ENCODE results near the gene NOD1.

Gene NOD1

GRCh38 chr7:30470163-30470770 lies 8.3 kb downstream of the NOD1 start:
- no peak for DNase-seq

GRCh38 chr7:30469303-30469702 lies 9.3 kb downstream of the NOD1 start:
- DNase-seq = no peak

GRCh38 chr7:30468791-30469190 lies 9.8 kb downstream of the NOD1 start:
- DNase-seq = no peak

- no peak for DNase-seq
Measured at GRCh38 chr7:30468041-30468440, 10.5 kb downstream of the NOD1 start.

- DNase-seq = no peak
Measured at GRCh38 chr7:30467271-30467670, 11.3 kb downstream of the NOD1 start.

- no peak for DNase-seq
Measured at GRCh38 chr7:30466266-30466665, 12.3 kb downstream of the NOD1 start.

- DNase-seq = no peak
Measured at GRCh38 chr7:30465811-30466180, 12.8 kb downstream of the NOD1 start.

GRCh38 chr7:30465046-30465810 lies 13.4 kb downstream of the NOD1 start:
- no peak for DNase-seq

- no peak for DNase-seq
Measured at GRCh38 chr7:30464231-30464671, 14.3 kb downstream of the NOD1 start.

GRCh38 chr7:30463405-30464145 lies 15.0 kb downstream of the NOD1 start:
- DNase-seq = no peak

- DNase-seq = no peak
Measured at GRCh38 chr7:30462179-30462578, 16.4 kb downstream of the NOD1 start.

GRCh38 chr7:30460246-30460633 lies 18.3 kb downstream of the NOD1 start:
- no peak for DNase-seq

GRCh38 chr7:30459591-30460245 lies 18.9 kb downstream of the NOD1 start:
- DNase-seq = no peak

- no peak for DNase-seq
Measured at GRCh38 chr7:30458311-30458710, 20.3 kb downstream of the NOD1 start.

- DNase-seq = no peak
Measured at GRCh38 chr7:30453921-30454320, 24.7 kb downstream of the NOD1 start.

- DNase-seq = no peak
Measured at GRCh38 chr7:30453016-30453415, 25.6 kb downstream of the NOD1 start.

GRCh38 chr7:30452280-30452930 lies 26.2 kb downstream of the NOD1 start:
- no peak for DNase-seq

- DNase-seq = no peak
Measured at GRCh38 chr7:30451539-30452279, 26.9 kb downstream of the NOD1 start.

GRCh38 chr7:30450983-30451497 lies 27.5 kb downstream of the NOD1 start:
- DNase-seq = no peak

- DNase-seq = no peak
Measured at GRCh38 chr7:30450240-30450982, 28.2 kb downstream of the NOD1 start.
